Ovary (tissue), 3 donors: ENCODE results near the gene BNC2.

Experiments
- CTCF ChIP-seq, 3 donors: fragments of 450-650 bp in 2 of 3; fragments of 200-600 bp in 1 of 3; IDR thresholded peaks; one replicate each; pipeline versions ENCODE4 v1.5.1 to v1.8.0; 2016 to 2022; ENCODE audit warnings: antibody characterized with exemption in 3 of 3, mild to moderate bottlenecking in 1 of 3
- POLR2A ChIP-seq: fragments of 450-650 bp; IDR thresholded peaks from one replicate; pipeline ENCODE4 v1.6.1; 2017; ENCODE audit warnings: antibody characterized with exemption, mild to moderate bottlenecking, moderate library complexity
- donor health status: DM: no; HTN: no; CAD: no.

GRCh38 chr9:16803648-16804047 lies 66.8 kb downstream of the BNC2 start:
- TF ChIP-seq CTCF (IDR thresholded peaks at IDR 0.05) (no peak), POLR2A (no peak)
